HG02840 (cell line): ENCODE results near the gene MARK4.
"Not testable (repeated sequence)": the region's sequence is repeated elsewhere in the genome, so short reads cannot be mapped to it uniquely, and the experiment has no call there.

Experiments used
- ATAC-seq: cut with Tn5 transposase; IDR thresholded peaks from one replicate; pipeline ENCODE4 v1.9.1; 2021; ENCODE audit warnings: mild to moderate bottlenecking, moderate library complexity, moderate number of reproducible peaks; ENCODE audit not compliant: unreplicated experiment, low FRiP score

The MARK4 gene

GRCh38 chr19:45331411-45331810 is 80.3 kb downstream of the MARK4 start:
- ATAC-seq, result no peak

- ATAC-seq, result no peak
Observed at GRCh38 chr19:45333609-45334303, 82.7 kb downstream of the MARK4 start.

- not testable (repeated sequence) for ATAC-seq
Observed at GRCh38 chr19:45334881-45335280, 83.8 kb downstream of the MARK4 start.

GRCh38 chr19:45336696-45337251 is 85.7 kb downstream of the MARK4 start:
- ATAC-seq, result no peak

GRCh38 chr19:45339629-45340028 is 88.6 kb downstream of the MARK4 start:
- ATAC-seq, result no peak

GRCh38 chr19:45340232-45340898 is 89.3 kb downstream of the MARK4 start, which contains the start of gene KLC3:
KLC3 (plus strand) TSS chr19:45340750; CDS start chr19:45345542, 4,792 bp downstream.
- ATAC-seq, result no peak

GRCh38 chr19:45340899-45341453 is 89.9 kb downstream of the MARK4 start:
- ATAC-seq, result no peak

GRCh38 chr19:45342911-45343310 is 91.8 kb downstream of the MARK4 start:
- ATAC-seq, result no peak

GRCh38 chr19:45344621-45345505 is 93.8 kb downstream of the MARK4 start:
- no peak for ATAC-seq

- ATAC-seq, result no peak
Observed at GRCh38 chr19:45345506-45345860, 94.4 kb downstream of the MARK4 start.

GRCh38 chr19:45346449-45346848 is 95.4 kb downstream of the MARK4 start:
- ATAC-seq, result no peak

GRCh38 chr19:45347570-45348366 is 96.7 kb downstream of the MARK4 start:
- no peak for ATAC-seq

- ATAC-seq, result no peak
Observed at GRCh38 chr19:45348367-45349125, 97.5 kb downstream of the MARK4 start.

- ATAC-seq, result no peak
Observed at GRCh38 chr19:45349126-45349415, 98.0 kb downstream of the MARK4 start.

GRCh38 chr19:45349430-45349941 is 98.4 kb downstream of the MARK4 start:
- no peak for ATAC-seq

GRCh38 chr19:45350477-45351058 is 99.5 kb downstream of the MARK4 start:
- no peak for ATAC-seq

- ATAC-seq, result no peak
Observed at GRCh38 chr19:45351401-45351952, 100.4 kb downstream of the MARK4 start.

- no peak for ATAC-seq
Observed at GRCh38 chr19:45352062-45352461, 101.0 kb downstream of the MARK4 start.
